ENCODE measurements around the gene ROPN1B.

The ROPN1B gene

DNA sequence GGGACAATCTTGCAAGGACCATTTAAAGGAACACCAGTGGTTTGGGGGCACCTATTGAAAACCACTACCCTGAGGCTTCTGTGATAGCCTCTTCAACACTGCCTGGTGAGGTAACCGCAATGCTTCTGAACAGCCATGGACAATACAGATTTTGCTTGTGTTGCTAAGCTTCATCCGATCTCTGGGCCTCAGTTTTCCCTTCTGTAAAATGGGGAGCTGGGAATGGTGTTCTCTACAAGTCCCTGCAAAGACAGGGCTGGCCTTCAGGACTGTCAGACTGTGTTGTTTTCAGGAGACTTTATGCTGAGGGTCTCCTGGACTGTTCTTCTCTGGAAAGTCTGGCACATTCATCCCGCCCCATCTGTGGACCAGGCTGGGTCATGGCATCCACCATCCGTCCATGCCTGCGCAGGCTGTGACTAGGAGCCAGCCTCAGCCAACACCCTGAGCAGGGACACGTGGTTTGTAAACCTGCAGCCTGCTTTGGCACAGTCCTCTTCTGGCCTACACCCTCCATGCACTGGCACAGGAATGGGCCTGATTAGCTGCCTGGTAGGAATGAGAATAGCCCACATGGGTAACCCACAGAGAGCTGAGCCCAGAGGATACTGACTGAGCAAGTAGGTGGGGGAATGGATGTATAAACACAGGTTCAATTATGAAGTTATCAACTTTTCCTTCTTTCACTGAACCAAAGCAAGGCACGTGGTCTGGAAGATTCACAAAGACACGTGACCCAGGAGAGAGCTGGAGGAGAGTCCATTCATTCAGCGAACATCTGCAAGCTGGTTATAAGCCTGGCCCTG lies 55.3 kb downstream of the ROPN1B start:
- TF ChIP-seq, protein P1, sequence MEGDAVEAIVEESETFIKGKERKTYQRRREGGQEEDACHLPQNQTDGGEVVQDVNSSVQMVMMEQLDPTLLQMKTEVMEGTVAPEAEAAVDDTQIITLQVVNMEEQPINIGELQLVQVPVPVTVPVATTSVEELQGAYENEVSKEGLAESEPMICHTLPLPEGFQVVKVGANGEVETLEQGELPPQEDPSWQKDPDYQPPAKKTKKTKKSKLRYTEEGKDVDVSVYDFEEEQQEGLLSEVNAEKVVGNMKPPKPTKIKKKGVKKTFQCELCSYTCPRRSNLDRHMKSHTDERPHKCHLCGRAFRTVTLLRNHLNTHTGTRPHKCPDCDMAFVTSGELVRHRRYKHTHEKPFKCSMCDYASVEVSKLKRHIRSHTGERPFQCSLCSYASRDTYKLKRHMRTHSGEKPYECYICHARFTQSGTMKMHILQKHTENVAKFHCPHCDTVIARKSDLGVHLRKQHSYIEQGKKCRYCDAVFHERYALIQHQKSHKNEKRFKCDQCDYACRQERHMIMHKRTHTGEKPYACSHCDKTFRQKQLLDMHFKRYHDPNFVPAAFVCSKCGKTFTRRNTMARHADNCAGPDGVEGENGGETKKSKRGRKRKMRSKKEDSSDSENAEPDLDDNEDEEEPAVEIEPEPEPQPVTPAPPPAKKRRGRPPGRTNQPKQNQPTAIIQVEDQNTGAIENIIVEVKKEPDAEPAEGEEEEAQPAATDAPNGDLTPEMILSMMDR (IDR thresholded peaks at IDR 0.05; ENCODE audit: insufficient read depth, missing control alignments) = no peak
- DNase-seq (ENCODE audit: insufficient read length, low spot score) = no peak
- no peak for FAIRE-seq

DNA sequence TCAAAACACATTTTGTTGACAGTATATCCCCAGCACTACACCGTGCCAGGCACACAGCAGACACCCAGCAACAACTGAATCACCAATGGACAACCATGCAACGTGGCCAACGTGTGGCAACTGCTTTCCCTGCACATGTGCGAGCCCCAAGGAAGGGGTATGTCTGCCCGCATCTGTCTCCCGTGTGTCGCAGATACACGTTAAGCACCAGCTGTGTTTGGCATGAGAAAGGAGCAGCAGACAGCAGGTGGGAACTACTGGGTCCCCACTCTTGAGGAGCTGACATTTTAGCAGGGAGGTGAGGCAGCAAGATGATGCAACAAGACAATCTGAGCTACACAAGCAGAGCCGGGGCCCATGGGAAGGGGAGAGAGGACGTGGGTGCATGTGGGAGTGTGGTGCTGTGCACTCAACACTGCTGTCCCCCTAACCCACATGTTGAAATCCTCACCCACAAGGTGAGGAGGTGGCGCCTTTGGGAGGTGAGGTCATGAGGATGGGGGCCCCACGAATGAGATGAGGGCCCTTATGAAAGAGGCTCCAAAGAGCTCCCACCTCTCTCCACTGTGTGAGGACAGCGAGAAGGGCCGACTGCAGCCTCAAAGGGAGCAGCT lies 56.2 kb downstream of the ROPN1B start:
- FAIRE-seq (no peak), DNase-seq (ENCODE audit: insufficient read length, low spot score) (no peak)
- TF ChIP-seq, protein P1 (IDR thresholded peaks at IDR 0.05; ENCODE audit: insufficient read depth, missing control alignments) = no peak

DNA sequence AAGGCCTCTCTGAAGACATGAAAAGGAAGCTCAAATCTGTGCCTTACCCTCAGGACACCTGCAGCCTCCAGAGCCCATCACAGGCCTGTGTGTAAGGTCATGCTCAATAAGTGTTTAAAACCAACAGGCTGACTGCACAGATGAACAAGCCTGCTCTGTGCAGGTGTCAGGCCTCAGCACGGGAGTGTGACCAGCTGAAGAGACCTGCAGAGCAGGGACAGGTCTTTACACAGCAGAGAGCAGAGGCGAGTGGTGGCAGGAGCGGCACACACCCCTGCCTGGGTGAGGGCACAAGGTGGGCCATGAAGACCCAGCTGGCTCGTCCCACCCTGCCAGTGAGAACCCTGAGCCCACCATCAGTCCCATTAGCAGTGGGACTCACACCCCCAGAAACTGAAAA lies 56.9 kb downstream of the ROPN1B start:
- TF ChIP-seq, protein P1 (IDR thresholded peaks at IDR 0.05; ENCODE audit: insufficient read depth, missing control alignments) = no peak
- DNase-seq (ENCODE audit: insufficient read length, low spot score) = no peak
- FAIRE-seq = no peak

DNA sequence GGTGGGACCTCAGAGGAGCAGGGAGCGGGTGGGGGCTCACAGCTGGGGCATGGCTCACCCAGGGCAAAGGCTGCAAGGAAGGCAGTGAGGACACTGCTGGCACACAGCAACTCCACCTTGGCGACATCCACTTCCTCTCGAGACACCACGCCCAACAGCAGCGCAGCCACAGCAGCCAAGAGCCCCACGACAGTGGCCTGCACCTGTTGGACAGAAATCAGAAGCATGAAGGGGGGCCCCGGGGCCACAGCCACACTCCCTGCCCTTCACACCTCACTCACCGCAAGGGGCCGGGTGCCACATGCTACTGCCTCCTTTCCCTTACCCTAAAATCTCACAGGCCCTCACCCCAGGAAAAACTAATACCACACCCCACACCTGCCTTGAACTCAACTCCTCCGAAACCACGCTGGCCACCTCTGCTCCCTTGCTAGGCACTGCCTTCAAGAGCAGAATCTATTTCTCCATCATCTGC lies 57.3 kb downstream of the ROPN1B start:
- TF ChIP-seq, protein P1 (IDR thresholded peaks at IDR 0.05; ENCODE audit: insufficient read depth, missing control alignments) = no peak
- DNase-seq (ENCODE audit: insufficient read length, low spot score) = no peak
- FAIRE-seq = no peak

DNA sequence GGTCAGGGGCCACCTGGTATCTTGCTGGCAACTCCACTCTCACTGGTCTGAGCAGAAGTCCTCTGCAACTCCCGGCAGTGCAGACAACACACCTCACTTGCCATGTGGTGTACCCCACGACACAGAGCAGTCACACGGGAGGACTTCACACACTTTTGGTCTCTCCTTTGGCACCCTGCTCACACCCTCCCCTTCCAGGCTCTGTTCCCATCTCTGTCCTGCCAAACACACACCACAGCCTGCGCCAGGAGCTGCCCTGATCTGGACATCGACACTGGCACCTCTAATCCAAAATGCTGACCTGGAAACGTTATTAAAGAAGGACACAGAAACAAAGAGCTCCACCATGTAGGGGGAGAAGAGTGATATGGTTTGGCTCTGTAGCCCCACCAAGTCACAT lies 57.8 kb downstream of the ROPN1B start:
- TF ChIP-seq, protein P1 (IDR thresholded peaks at IDR 0.05; ENCODE audit: insufficient read depth, missing control alignments) = no peak
- FAIRE-seq = no peak
- DNase-seq (ENCODE audit: insufficient read length, low spot score) = no peak

DNA sequence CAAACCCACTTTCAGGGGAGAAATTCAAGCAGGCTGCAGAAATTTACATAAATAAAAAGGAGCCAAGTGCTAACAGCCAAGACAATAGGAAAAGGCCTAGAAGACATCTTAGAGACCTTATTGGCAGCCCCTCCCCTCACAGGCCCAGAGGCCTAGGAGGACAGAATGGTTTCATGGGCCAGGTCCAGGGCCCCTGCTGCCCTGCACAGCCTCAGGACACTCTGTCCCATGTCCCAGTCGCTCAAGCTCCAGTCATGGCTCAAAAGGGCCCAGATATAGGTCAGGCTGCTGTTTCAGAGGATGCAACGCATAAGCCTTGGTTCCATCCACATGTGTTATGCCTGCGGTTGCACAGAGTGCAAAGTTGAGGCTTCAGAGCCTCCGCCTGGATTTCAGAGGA lies 59.1 kb downstream of the ROPN1B start:
- TF ChIP-seq, protein P1 (IDR thresholded peaks at IDR 0.05; ENCODE audit: insufficient read depth, missing control alignments) = no peak
- FAIRE-seq = no peak
- no peak for DNase-seq (ENCODE audit: insufficient read length, low spot score)

DNA sequence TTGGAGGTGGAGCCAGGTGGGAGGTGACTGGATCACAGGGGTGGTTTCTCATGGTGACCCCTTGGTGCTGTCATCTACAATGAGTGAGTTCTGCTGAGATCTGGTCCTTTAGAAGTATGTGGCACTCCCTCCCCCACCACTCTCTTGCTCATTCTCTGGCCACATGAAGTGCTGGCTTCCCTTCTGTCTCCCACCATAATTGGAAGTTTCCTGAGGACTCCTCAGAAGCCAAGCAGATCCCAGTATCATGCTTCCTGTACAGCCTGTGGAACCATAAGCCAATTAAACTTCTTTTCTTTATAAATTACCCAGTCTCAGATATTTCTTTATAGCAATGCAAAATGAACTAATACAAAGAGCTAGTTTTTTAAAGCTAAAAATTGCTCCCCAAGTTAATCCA lies 60.3 kb downstream of the ROPN1B start:
- no peak for FAIRE-seq
- DNase-seq (ENCODE audit: insufficient read length, low spot score) = no peak
- TF ChIP-seq, protein P1 (IDR thresholded peaks at IDR 0.05; ENCODE audit: insufficient read depth, missing control alignments) = no peak

Measured in D721Med (cell line).